HepG2 (cell line): ENCODE results near the gene CFL1. TPM values are rescaled to one million over a fixed set of nuclear protein-coding genes. Genes with fewer than 3 reads are reported as not detected.

ENCODE experiments used
- ATAC-seq: fragments of 200-7000 bp; cut with Tn5 transposase; 3 replicates; pipeline ENCODE4 v1.9.1; 2020; ENCODE audit warnings: mild to moderate bottlenecking, moderate library complexity
- BruUV-seq: library from RNA; stranded (reverse); fragments of 400-500 nt; replicated peaks from 2 replicates; lab custom pipeline; 2021; lab: Mats Ljungman, UMichigan
- CTCF ChIA-PET: fragments of 300-600 bp; formaldehyde crosslinking; extraction: SDS; loops from one replicate; lab custom pipeline; 2021; ENCODE audit warnings: low total read pairs, inconsistent platforms, low intra/inter-chr PET ratio; lab: Yijun Ruan, JAX
- POLR2A ChIA-PET: fragments of 350-600 bp; sonication (Branson Sonifier 250); formaldehyde crosslinking; loops from one replicate; lab custom pipeline; 2020; ENCODE audit warnings: antibody characterized with exemption, inconsistent platforms; lab: Yijun Ruan, JAX
- DNase-seq: peaks from one replicate; pipeline ENCODE4 v3.0.0-alpha.2; 2015; ENCODE audit warnings: low spot score
- FAIRE-seq: peaks from 3 replicates; lab custom pipeline; 2011; peaks lifted over from hg19 to GRCh38; lab: Jason Lieb, UNC
- H2AFZ ChIP-seq: one replicate; pipeline ENCODE4 v1.6.1; 2011; ENCODE audit warnings: low read length, inconsistent platforms
- H3K27ac ChIP-seq: fragments of 300-600 bp; 3 replicates; pipeline ENCODE4 v1.8.0; 2011; ENCODE audit warnings: mixed run types, mild to moderate bottlenecking, mixed read lengths, low read length, inconsistent platforms; ENCODE audit not compliant: insufficient read depth; ENCODE audit errors: extremely low read length
- H3K27me3 ChIP-seq, 2 experiments: fragments of 200-600 bp in 1 of 2; 2 replicates in 1 of 2; 3 replicates in 1 of 2; pipeline versions ENCODE4 v1.6.0 to v1.8.0; 2011; ENCODE audit warnings: low read length in 2 of 2, mild to moderate bottlenecking in 2 of 2, moderate library complexity in 2 of 2, inconsistent platforms in 1 of 2; ENCODE audit not compliant: insufficient read depth in 2 of 2, control insufficient read depth in 1 of 2
- H3K36me3 ChIP-seq, 2 experiments: fragments of 200-600 bp in 1 of 2; replicated peaks in 1 of 2; 2 replicates in 1 of 2; 3 replicates in 1 of 2; pipeline versions ENCODE4 v1.5.1 to v1.8.0; 2011; ENCODE audit warnings: low read length in 2 of 2, inconsistent platforms in 1 of 2; ENCODE audit not compliant: insufficient read depth in 2 of 2, control insufficient read depth in 1 of 2
- H3K4me1 ChIP-seq: 2 replicates; pipeline ENCODE4 v1.5.1; 2012; ENCODE audit warnings: low read length, inconsistent platforms; ENCODE audit not compliant: insufficient read depth
- H3K4me2 ChIP-seq: 2 replicates; pipeline ENCODE4 v1.6.0; 2011; ENCODE audit warnings: low read depth, low read length, inconsistent platforms
- H3K4me3 ChIP-seq, 3 experiments: fragments of 200-600 bp in 1 of 3; sonication (generic), shearing (Covaris generic) in 1 of 3; replicated peaks in 1 of 3; 2 replicates each; pipeline ENCODE4 v1.5.1; 2011 to 2016; ENCODE audit warnings: low read length in 3 of 3, inconsistent platforms in 2 of 3, low read depth in 2 of 3, mild to moderate bottlenecking in 2 of 3, control low read depth in 1 of 3, mixed read lengths in 1 of 3; ENCODE audit not compliant: insufficient read depth in 1 of 3
- H3K79me2 ChIP-seq: one replicate; pipeline ENCODE4 v1.6.1; 2011; ENCODE audit warnings: low read length, inconsistent platforms; ENCODE audit not compliant: insufficient read depth
- H3K9ac ChIP-seq: 2 replicates; pipeline ENCODE4 v1.6.0; 2011; ENCODE audit warnings: mild to moderate bottlenecking, low read depth, low read length, inconsistent platforms; ENCODE audit not compliant: insufficient read depth
- H3K9me3 ChIP-seq: 2 replicates; pipeline ENCODE4 v1.5.1; 2012; ENCODE audit warnings: mild to moderate bottlenecking, low read length
- H4K20me1 ChIP-seq: 2 replicates; pipeline ENCODE4 v1.6.0; 2011; ENCODE audit warnings: inconsistent platforms, mild to moderate bottlenecking, low read length, moderate library complexity; ENCODE audit not compliant: insufficient read depth
- BCLAF1 ChIP-seq: fragments of 450-650 bp; IDR thresholded peaks from 2 replicates; pipeline ENCODE4 v1.6.1; 2017; ENCODE audit warnings: mild to moderate bottlenecking
- HNRNPLL ChIP-seq: fragments of 200-400 bp; formaldehyde crosslinking; IDR thresholded peaks from 2 replicates; pipeline ENCODE4 v1.6.1; 2017; ENCODE audit warnings: mild to moderate bottlenecking, low read depth, low read length; ENCODE audit not compliant: poor library complexity, severe bottlenecking
- NAIF1 ChIP-seq: sonication (generic); formaldehyde crosslinking; IDR thresholded peaks from 2 replicates; pipeline ENCODE4 v1.5.0; 2020; ENCODE audit warnings: mild to moderate bottlenecking, missing genetic modification reagents, borderline replicate concordance
- NR2F2 ChIP-seq: IDR thresholded peaks from 2 replicates; pipeline ENCODE4 v1.6.1; 2012; ENCODE audit warnings: low read depth, inconsistent platforms, borderline replicate concordance
- SRSF1 ChIP-seq: fragments of 200-400 bp; formaldehyde crosslinking; optimal IDR thresholded peaks from 2 replicates; pipeline ENCODE3; 2017; ENCODE audit warnings: mild to moderate bottlenecking, low read depth, low read length, moderate library complexity
- ZNF605 ChIP-seq: sonication (generic); formaldehyde crosslinking; IDR thresholded peaks from 2 replicates; pipeline ENCODE4 v1.8.0; 2022; ENCODE audit warnings: mild to moderate bottlenecking, missing genetic modification reagents
- ZNF704 ChIP-seq: sonication (generic); formaldehyde crosslinking; IDR thresholded peaks from 2 replicates; pipeline ENCODE4 v1.8.1; 2023; ENCODE audit warnings: mild to moderate bottlenecking, inconsistent platforms, moderate library complexity, missing genetic modification reagents, borderline replicate concordance
- WGBS: methylation state at CpG from one replicate; pipeline ENCODE4 v1.1.6; 2017; ENCODE audit warnings: low lambda C conversion rate; 5-methylcytosine and 5-hydroxymethylcytosine counted together
- in situ Hi-C: cut with HindIII; loops from 2 replicates; pipeline ENCODE4 v1.10.0; 2017; ENCODE audit warnings: low pct_unique_long_range_greater_than_20kb; ENCODE audit not compliant: extremely low pct_ligation_motif_present
- intact Hi-C: fragments of 100-400 bp; cut with micrococcal nuclease; formaldehyde crosslinking; loops from one replicate; pipeline ENCODE4 v1.10.0; 2022; ENCODE audit not compliant: unreplicated experiment
- polyA plus RNA-seq, 8 experiments: library from polyadenylated mRNA; depleted of rRNA in 3 of 8; stranded (reverse) in 7 of 8; unstranded in 1 of 8; fragments of >200 nt; fragmentation: Illumina TruSeq in 4 of 8; extraction: Trizol in 4 of 8; gene quantifications; 2 replicates each; pipeline versions ENCODE4 v1.2.1 to v1.2.3, GENCODE V29; 2011 to 2016; ENCODE audit warnings: low read depth in 4 of 8, missing spikeins in 1 of 8, mixed read lengths in 1 of 8; ENCODE audit not compliant: insufficient read depth in 1 of 8
- total RNA-seq, 5 experiments: library from RNA; depleted of rRNA; stranded (reverse); fragments of >200 nt; fragmentation: Illumina TruSeq; extraction: Trizol; gene quantifications; 2 replicates each; pipeline ENCODE4 v1.2.3, GENCODE V29; 2016; ENCODE audit warnings: low read depth in 1 of 5
- TF ChIP-seq, protein P1 (sequence below): sonication (generic); formaldehyde crosslinking; IDR thresholded peaks from 2 replicates; pipeline ENCODE4 v1.8.0; 2022; ENCODE audit warnings: missing genetic modification reagents, mild to moderate bottlenecking, moderate library complexity, borderline replicate concordance
- TF ChIP-seq, protein P2 (sequence below): sonication (generic); formaldehyde crosslinking; IDR thresholded peaks from 2 replicates; pipeline ENCODE4 v1.4.0; 2020; ENCODE audit warnings: missing genetic modification reagents, borderline replicate concordance
- TF ChIP-seq, protein P3 (sequence below): sonication (generic); formaldehyde crosslinking; IDR thresholded peaks from 2 replicates; pipeline ENCODE4 v1.4.0; 2020; ENCODE audit warnings: low read depth, mild to moderate bottlenecking, missing genetic modification reagents

The CFL1 gene
- total and polyA plus RNA-seq, 2 of the 13 experiments (the other 11 are each of a cell fraction or from before 2014, with no cell fraction given): 379 to 383 TPM

GRCh38 chr11:65891219-65892136, 33.5 kb upstream of the CFL1 start:
- Histone ChIP-seq H3K27me3 (no peaks in the 10 kb centered on the region; a peak in 1 of 5 replicates), H3K9me3 (no peaks in the 10 kb centered on the region), H3K4me3 (peak overlapping the region; percentile 77 to 91 (median 82)), H3K27ac (peak overlapping the region; percentile 77), H3K36me3 (peaks cover 2 to 13% of the 10 kb centered on the region in 2 experiments; a peak in 2 of 5 replicates), H3K79me2 (peaks cover 15% of the 10 kb centered on the region), H2AFZ (no peak overlapping the region), H3K4me2 (peak overlapping the region; percentile 99), H3K4me1 (peaks cover 59% of the 10 kb centered on the region), H4K20me1 (no peaks in the 10 kb centered on the region), H3K9ac (peak overlapping the region; percentile 90)
- ATAC-seq (peak; percentile 21), FAIRE-seq (no peak), DNase-seq (peak; percentile 78)
- intact Hi-C loops: loop anchor here (2.0 kb wide), 1 partner anchor 27 kb away; the partner anchor contains the start of genes C11orf68 and DRAP1
- in situ Hi-C loops: no loop called here
- TSS peak; percentile 80 for BruUV-seq
- CTCF ChIA-PET: interaction anchor here (6.9 kb wide), 1 partner anchor 98 kb away, joined by 63 read pairs; no protein-coding TSS in a partner anchor
- 1% methylated on average over 11 of the region's 57 CpGs for WGBS
- POLR2A ChIA-PET: interaction anchor here (0.6 to 7.6 kb wide), 28 partner anchors 9 to 421 kb away, joined by 3 to 95 read pairs (median 4); partner anchors contain the start of genes BANF1, C11orf68, EFEMP2 and EIF1AD
- TF ChIP-seq NAIF1 (no peak), SRSF1 (peak; percentile 61), NR2F2 (peak; percentile 25; the same call in 1 of the 2 replicates), HNRNPLL (no peak), BCLAF1 (no peak), ZNF605 (CRISPR knock-in tag) (0 out of 2 replicates have a peak, but pooled peaks have one; percentile 14), ZNF704 (CRISPR knock-in tag) (no peak; the same call in 1 of the 2 replicates)
- TF ChIP-seq, protein P1, sequence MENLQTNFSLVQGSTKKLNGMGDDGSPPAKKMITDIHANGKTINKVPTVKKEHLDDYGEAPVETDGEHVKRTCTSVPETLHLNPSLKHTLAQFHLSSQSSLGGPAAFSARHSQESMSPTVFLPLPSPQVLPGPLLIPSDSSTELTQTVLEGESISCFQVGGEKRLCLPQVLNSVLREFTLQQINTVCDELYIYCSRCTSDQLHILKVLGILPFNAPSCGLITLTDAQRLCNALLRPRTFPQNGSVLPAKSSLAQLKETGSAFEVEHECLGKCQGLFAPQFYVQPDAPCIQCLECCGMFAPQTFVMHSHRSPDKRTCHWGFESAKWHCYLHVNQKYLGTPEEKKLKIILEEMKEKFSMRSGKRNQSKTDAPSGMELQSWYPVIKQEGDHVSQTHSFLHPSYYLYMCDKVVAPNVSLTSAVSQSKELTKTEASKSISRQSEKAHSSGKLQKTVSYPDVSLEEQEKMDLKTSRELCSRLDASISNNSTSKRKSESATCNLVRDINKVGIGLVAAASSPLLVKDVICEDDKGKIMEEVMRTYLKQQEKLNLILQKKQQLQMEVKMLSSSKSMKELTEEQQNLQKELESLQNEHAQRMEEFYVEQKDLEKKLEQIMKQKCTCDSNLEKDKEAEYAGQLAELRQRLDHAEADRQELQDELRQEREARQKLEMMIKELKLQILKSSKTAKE (CRISPR knock-in tag): 0 out of 2 replicates have a peak, but pooled peaks have one; percentile 35
- TF ChIP-seq, protein P2, sequence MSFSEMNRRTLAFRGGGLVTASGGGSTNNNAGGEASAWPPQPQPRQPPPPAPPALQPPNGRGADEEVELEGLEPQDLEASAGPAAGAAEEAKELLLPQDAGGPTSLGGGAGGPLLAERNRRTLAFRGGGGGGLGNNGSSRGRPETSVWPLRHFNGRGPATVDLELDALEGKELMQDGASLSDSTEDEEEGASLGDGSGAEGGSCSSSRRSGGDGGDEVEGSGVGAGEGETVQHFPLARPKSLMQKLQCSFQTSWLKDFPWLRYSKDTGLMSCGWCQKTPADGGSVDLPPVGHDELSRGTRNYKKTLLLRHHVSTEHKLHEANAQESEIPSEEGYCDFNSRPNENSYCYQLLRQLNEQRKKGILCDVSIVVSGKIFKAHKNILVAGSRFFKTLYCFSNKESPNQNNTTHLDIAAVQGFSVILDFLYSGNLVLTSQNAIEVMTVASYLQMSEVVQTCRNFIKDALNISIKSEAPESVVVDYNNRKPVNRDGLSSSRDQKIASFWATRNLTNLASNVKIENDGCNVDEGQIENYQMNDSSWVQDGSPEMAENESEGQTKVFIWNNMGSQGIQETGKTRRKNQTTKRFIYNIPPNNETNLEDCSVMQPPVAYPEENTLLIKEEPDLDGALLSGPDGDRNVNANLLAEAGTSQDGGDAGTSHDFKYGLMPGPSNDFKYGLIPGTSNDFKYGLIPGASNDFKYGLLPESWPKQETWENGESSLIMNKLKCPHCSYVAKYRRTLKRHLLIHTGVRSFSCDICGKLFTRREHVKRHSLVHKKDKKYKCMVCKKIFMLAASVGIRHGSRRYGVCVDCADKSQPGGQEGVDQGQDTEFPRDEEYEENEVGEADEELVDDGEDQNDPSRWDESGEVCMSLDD (CRISPR knock-in tag): peak; percentile 88; the same call in 1 of the 2 replicates
- TF ChIP-seq, protein P3, sequence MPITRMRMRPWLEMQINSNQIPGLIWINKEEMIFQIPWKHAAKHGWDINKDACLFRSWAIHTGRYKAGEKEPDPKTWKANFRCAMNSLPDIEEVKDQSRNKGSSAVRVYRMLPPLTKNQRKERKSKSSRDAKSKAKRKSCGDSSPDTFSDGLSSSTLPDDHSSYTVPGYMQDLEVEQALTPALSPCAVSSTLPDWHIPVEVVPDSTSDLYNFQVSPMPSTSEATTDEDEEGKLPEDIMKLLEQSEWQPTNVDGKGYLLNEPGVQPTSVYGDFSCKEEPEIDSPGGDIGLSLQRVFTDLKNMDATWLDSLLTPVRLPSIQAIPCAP (CRISPR knock-in tag): no peak
